ENCODE results near the gene MRNIP. TPM values are rescaled to one million over a fixed set of nuclear protein-coding genes. Genes with fewer than 3 reads are reported as not detected.

The MRNIP gene
- total RNA-seq, 1 donor from 2014 or later: 11.8 TPM

DNA sequence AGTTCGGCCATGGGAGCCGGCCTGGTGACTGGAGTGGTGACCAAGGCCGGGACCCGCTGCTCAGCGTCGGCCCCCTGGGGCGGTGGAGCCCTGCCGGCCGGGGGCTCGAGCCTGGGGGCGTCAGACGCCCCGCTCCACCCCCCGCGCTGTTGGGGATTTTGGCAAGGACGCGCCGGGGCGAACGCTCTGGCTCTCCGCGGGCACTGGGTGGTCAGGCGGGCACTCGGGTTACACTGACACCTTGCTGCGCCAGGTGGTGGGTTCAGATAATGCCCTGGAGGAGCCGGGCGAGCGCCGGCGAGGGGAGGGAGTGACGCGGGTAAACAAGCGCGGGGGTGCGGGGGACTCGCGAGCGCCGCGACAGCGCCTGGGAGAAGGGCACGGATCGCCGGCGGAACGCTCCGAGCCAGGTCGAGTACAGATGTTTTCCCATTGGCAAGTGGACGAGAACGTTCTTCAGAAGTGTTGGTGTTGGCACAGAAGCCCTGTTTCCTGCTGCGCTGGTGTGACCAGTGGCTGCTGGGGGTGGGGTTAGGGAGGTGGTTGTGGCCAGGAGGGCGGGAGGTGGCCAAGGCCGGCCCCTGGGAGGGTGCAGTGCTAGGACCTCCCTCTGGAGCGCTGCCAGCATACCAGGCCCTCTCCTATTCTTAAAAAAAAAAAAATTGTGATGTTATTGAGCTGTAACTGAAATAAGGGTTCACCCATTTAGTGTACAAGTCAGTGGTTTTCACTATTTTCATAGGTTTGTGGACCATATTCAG, 37.1 kb downstream of the MRNIP start:
- DNase-seq (ENCODE audit: low read depth): peak; percentile 80
- FAIRE-seq: no peak
- Histone ChIP-seq H3K27me3 (ENCODE audit: control insufficient read depth, insufficient read depth, low read length) (no peaks in the 10 kb centered on the region), H3K4me3 (ENCODE audit: low read depth, low read length) (peak overlapping the region; percentile 92), H3K36me3 (ENCODE audit: control insufficient read depth, insufficient read depth, low read length) (peaks cover 38% of the 10 kb centered on the region)
- TF ChIP-seq, protein P1, sequence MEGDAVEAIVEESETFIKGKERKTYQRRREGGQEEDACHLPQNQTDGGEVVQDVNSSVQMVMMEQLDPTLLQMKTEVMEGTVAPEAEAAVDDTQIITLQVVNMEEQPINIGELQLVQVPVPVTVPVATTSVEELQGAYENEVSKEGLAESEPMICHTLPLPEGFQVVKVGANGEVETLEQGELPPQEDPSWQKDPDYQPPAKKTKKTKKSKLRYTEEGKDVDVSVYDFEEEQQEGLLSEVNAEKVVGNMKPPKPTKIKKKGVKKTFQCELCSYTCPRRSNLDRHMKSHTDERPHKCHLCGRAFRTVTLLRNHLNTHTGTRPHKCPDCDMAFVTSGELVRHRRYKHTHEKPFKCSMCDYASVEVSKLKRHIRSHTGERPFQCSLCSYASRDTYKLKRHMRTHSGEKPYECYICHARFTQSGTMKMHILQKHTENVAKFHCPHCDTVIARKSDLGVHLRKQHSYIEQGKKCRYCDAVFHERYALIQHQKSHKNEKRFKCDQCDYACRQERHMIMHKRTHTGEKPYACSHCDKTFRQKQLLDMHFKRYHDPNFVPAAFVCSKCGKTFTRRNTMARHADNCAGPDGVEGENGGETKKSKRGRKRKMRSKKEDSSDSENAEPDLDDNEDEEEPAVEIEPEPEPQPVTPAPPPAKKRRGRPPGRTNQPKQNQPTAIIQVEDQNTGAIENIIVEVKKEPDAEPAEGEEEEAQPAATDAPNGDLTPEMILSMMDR (IDR thresholded peaks at IDR 0.05; ENCODE audit: insufficient read depth, low read length, severe bottlenecking): no peak

- no peak for FAIRE-seq
- DNase-seq (ENCODE audit: low read depth): peak; percentile 45
- TF ChIP-seq, protein P1 (IDR thresholded peaks at IDR 0.05; ENCODE audit: insufficient read depth, low read length, severe bottlenecking): peak; percentile 10
- Histone ChIP-seq H3K27me3 (ENCODE audit: control insufficient read depth, insufficient read depth, low read length) (no peaks in the 10 kb centered on the region), H3K36me3 (ENCODE audit: control insufficient read depth, insufficient read depth, low read length) (peaks cover 35% of the 10 kb centered on the region), H3K4me3 (ENCODE audit: low read depth, low read length) (peak within 1 kb of the TSS; percentile 92)
Measured at GRCh38 chr5:179820483-179821297, 37.9 kb downstream of the MRNIP start, which contains the start of gene SQSTM1. SQSTM1 (plus strand) TSS chr5:179820905; CDS start chr5:179820937, 32 bp downstream.

GRCh38 chr5:179820127-179820482, 38.5 kb downstream of the MRNIP start:
- peak overlapping the region; percentile 92 for H3K4me3 ChIP-seq (ENCODE audit: low read depth, low read length)
- TF ChIP-seq, protein P1 (IDR thresholded peaks at IDR 0.05; ENCODE audit: insufficient read depth, low read length, severe bottlenecking): no peak
- H3K36me3 ChIP-seq (ENCODE audit: control insufficient read depth, insufficient read depth, low read length): peaks cover 29% of the 10 kb centered on the region
- H3K27me3 ChIP-seq (ENCODE audit: control insufficient read depth, insufficient read depth, low read length): no peaks in the 10 kb centered on the region
- FAIRE-seq: no peak
- DNase-seq (ENCODE audit: low read depth): no peak

- DNase-seq (ENCODE audit: low read depth) (peak; percentile 45), FAIRE-seq (no peak)
- H3K36me3 ChIP-seq (ENCODE audit: control insufficient read depth, insufficient read depth, low read length): peaks cover 23% of the 10 kb centered on the region
- TF ChIP-seq, protein P1 (IDR thresholded peaks at IDR 0.05; ENCODE audit: insufficient read depth, low read length, severe bottlenecking): no peak
- H3K27me3 ChIP-seq (ENCODE audit: control insufficient read depth, insufficient read depth, low read length): no peaks in the 10 kb centered on the region
- H3K4me3 ChIP-seq (ENCODE audit: low read depth, low read length): no peak overlapping the region
Measured at GRCh38 chr5:179819296-179820126, 39.1 kb downstream of the MRNIP start.

DNA sequence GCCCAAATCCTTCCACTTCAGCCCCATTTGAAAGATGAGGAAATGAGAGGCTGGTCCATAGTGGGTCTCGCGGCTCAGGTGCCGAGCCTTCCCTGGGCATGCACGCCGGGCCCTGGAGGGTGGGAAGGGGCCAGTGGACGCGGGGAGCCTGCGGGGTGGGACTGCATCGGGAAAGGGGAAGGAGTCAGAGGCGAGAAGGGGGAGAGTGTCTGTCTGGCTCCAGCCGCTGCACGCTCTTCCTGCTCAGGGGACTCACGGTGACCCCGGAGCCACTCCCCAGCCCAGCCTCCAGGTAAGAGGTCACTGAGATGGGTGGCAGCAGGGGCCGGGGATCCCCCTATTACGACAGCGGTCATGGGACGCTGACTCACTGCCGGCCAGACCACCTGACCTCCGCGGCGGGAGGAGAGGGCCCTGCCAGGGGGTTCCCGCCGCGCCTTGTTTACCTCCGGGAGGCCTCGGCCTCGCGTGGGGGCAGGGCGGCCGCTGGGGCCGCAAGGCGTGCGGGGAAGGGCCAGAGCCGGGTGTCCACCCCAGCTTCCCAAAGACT, 39.8 kb downstream of the MRNIP start:
- TF ChIP-seq, protein P1 (IDR thresholded peaks at IDR 0.05; ENCODE audit: insufficient read depth, low read length, severe bottlenecking): no peak
- Histone ChIP-seq H3K4me3 (ENCODE audit: low read depth, low read length) (peak overlapping the region; percentile 19), H3K36me3 (ENCODE audit: control insufficient read depth, insufficient read depth, low read length) (peaks cover 16% of the 10 kb centered on the region), H3K27me3 (ENCODE audit: control insufficient read depth, insufficient read depth, low read length) (no peaks in the 10 kb centered on the region)
- DNase-seq (ENCODE audit: low read depth) (peak; percentile 84), FAIRE-seq (no peak)
